ENCODE data around the gene PLPPR3.

DNA sequence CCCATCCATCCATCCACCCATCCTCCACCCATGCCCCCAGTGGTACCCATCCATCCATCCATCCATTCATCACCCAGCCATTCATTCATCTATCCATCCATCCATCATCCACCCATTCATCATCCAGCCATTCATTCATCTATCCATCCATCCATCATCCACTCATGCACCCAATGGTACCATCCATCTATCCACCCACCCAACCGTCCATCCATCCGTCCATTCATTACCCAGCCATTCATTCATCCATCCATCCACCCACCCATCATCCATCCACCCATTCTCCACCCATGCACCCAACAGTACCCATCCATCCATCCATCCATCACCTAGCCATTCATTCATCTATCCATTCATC is 5.3 kb downstream of the PLPPR3 start:
- no peak for TF ChIP-seq GATA3 (IDR thresholded peaks at IDR 0.05; ENCODE audit: low read depth, low read length)
- no peak for TF ChIP-seq GATA2 (IDR thresholded peaks at IDR 0.05; ENCODE audit: low read depth, low read length)

Data from SH-SY5Y (cell line).